ENCODE results near the gene SMPDL3B. TPM values are rescaled to one million over a fixed set of nuclear protein-coding genes. Genes with fewer than 3 reads are reported as not detected.

SMPDL3B gene
- total and polyA plus RNA-seq, 2 of the 13 experiments (the other 11 are each of a cell fraction or from before 2014, with no cell fraction given): 0.29 to 1.3 TPM

DNA sequence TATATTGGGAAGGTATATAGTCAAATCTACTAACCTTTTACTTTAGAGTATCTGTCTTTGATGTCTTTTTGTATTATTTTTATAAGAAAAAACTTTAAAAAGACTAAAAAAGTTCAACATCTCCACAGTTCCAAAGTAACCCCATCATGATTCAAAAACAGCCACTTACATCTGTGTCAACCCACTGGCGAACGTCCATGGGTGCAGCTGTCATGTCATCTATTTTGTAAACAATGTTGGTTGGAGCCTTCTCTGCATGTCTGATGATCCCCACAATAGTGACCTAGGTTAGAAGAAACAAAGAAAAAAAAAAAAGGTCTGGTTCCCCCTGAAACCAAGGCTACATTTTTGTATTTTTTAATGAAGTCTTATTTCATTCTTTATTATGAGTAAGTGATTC lies 28.0 kb upstream of the SMPDL3B start:
- H3K4me2 ChIP-seq (ENCODE audit: low read depth, low read length): no peak overlapping the region
- H3K4me3 ChIP-seq (replicated peaks in 1 of 3; ENCODE audit: insufficient read depth in 1 of 3, low read depth in 2 of 3, low read length in 3 of 3): no peak overlapping the region
- intact Hi-C loops (cut with micrococcal nuclease; ENCODE audit: unreplicated experiment) (no loop called here), in situ Hi-C loops (cut with HindIII; ENCODE audit: extremely low pct_ligation_motif_present, low pct_unique_long_range_greater_than_20kb) (no loop called here)
- no peaks in the 10 kb centered on the region for H3K27me3 ChIP-seq (ENCODE audit: control insufficient read depth in 1 of 2, insufficient read depth in 2 of 2, low read length in 2 of 2)
- ATAC-seq: no peak
- ChIA-PET CTCF (ENCODE audit: low intra/inter-chr PET ratio, low total read pairs) (no interaction called here), POLR2A (no interaction called here)
- H3K9ac ChIP-seq (ENCODE audit: insufficient read depth, low read depth, low read length): no peak overlapping the region
- H3K4me1 ChIP-seq (ENCODE audit: insufficient read depth, low read length): no peaks in the 10 kb centered on the region
- no peak for FAIRE-seq
- 97% methylated on average over 2 of the region's 2 CpGs for WGBS (ENCODE audit: low lambda C conversion rate)
- H3K79me2 ChIP-seq (ENCODE audit: insufficient read depth, low read length): no peaks in the 10 kb centered on the region
- peaks cover 1 to 25% of the 10 kb centered on the region in 2 experiments; a peak in 3 of 5 replicates for H3K36me3 ChIP-seq (replicated peaks in 1 of 2; ENCODE audit: control insufficient read depth in 1 of 2, insufficient read depth in 2 of 2, low read length in 2 of 2)
- no peak overlapping the region for H2AFZ ChIP-seq (ENCODE audit: low read length)
- no TSS peak for BruUV-seq (replicated peaks)
- no peaks in the 10 kb centered on the region for H3K9me3 ChIP-seq (ENCODE audit: low read length)
- TF ChIP-seq, protein P1, sequence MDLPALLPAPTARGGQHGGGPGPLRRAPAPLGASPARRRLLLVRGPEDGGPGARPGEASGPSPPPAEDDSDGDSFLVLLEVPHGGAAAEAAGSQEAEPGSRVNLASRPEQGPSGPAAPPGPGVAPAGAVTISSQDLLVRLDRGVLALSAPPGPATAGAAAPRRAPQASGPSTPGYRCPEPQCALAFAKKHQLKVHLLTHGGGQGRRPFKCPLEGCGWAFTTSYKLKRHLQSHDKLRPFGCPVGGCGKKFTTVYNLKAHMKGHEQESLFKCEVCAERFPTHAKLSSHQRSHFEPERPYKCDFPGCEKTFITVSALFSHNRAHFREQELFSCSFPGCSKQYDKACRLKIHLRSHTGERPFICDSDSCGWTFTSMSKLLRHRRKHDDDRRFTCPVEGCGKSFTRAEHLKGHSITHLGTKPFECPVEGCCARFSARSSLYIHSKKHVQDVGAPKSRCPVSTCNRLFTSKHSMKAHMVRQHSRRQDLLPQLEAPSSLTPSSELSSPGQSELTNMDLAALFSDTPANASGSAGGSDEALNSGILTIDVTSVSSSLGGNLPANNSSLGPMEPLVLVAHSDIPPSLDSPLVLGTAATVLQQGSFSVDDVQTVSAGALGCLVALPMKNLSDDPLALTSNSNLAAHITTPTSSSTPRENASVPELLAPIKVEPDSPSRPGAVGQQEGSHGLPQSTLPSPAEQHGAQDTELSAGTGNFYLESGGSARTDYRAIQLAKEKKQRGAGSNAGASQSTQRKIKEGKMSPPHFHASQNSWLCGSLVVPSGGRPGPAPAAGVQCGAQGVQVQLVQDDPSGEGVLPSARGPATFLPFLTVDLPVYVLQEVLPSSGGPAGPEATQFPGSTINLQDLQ (CRISPR knock-in tag; IDR thresholded peaks at IDR 0.05): no peak
- no peak for TF ChIP-seq SYNCRIP (IDR thresholded peaks at IDR 0.05; ENCODE audit: insufficient read depth, low read depth, low read length)
- no peak for TF ChIP-seq ZNF747 (CRISPR knock-in tag; IDR thresholded peaks at IDR 0.05; ENCODE audit: borderline replicate concordance)
- no peak for TF ChIP-seq ZNF563 (CRISPR knock-in tag; IDR thresholded peaks at IDR 0.05)
- no peak for TF ChIP-seq ARHGAP35 (CRISPR knock-in tag; IDR thresholded peaks at IDR 0.05; ENCODE audit: borderline replicate concordance)
- no peak for TF ChIP-seq NCOA5 (CRISPR knock-in tag; IDR thresholded peaks at IDR 0.05)
- no peak for TF ChIP-seq FOXM1 (CRISPR knock-in tag; IDR thresholded peaks at IDR 0.05)
- no peak for TF ChIP-seq ZNF431 (CRISPR knock-in tag; IDR thresholded peaks at IDR 0.05; ENCODE audit: borderline replicate concordance, low read depth)
- no peak for TF ChIP-seq NFYC (CRISPR knock-in tag; IDR thresholded peaks at IDR 0.05)
- TF ChIP-seq ZFP37 (CRISPR knock-in tag; IDR thresholded peaks at IDR 0.05; ENCODE audit: borderline replicate concordance): no peak
- TF ChIP-seq FOSL2 (CRISPR knock-in tag; IDR thresholded peaks at IDR 0.05): no peak
- no peak for TF ChIP-seq ZFP36L2 (CRISPR knock-in tag; IDR thresholded peaks at IDR 0.05)
- no peak for TF ChIP-seq GATAD1 (CRISPR knock-in tag; IDR thresholded peaks at IDR 0.05)
- TF ChIP-seq HMG20B (CRISPR knock-in tag; conservative IDR thresholded peaks at IDR 0.05): no peak
- no peak for TF ChIP-seq ZNF10 (CRISPR knock-in tag; IDR thresholded peaks at IDR 0.05; ENCODE audit: borderline replicate concordance, low read depth)
- no peak overlapping the region for H3K27ac ChIP-seq (ENCODE audit: extremely low read length, insufficient read depth, low read length)
- no peaks in the 10 kb centered on the region for H4K20me1 ChIP-seq (ENCODE audit: insufficient read depth, low read length)
- DNase-seq (ENCODE audit: low spot score): no peak
